HG03439 (cell line): ENCODE data around the gene DHRS2.
A peak's percentile ranks its signal among the peaks of the same experiment; 100 is the strongest.
"Not testable (repeated sequence)": the region's sequence is repeated elsewhere in the genome, so short reads cannot be mapped to it uniquely, and the experiment has no call there.

Experiments
- ATAC-seq: cut with Tn5 transposase; IDR thresholded peaks from one replicate; pipeline ENCODE4 v1.9.1; 2021; ENCODE audit warnings: mild to moderate bottlenecking, moderate library complexity; ENCODE audit not compliant: unreplicated experiment

Gene DHRS2

DNA sequence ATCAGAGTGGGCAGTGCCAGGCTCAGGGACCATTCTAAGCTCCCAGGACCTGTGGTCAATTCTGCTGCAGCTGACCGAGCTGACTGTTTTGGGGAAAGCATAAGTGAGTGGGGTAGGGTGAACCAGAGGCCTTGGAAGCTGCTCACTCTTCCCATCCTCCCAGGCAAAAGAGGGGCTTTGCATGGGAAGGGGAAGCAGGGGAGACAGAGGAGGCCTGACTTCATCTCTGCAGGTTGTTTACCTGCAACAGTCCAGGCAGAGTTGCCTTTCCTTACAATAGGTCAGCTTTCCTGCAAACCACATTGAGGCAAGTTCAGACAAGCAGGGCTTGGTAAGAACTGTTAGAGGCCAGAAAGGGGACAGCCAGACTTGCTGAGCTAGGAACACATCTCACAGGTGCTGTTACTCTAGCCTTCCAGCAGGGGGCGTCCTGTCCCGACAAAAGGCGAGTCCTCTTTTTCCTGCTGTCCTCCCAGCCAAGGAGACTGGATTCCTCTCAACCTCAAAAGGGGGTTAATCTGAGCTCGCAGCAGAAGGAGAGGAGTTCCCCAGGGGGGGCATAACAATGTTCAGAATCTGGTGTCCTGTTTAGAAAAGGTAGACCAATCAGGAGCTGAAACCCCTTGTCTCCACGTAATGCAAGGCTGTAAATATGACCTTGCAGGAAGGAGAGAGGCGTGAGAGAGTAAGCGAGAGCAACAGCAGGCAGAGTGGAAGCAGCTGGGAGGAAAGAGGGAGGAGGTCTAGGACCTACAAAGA, 4.3 kb upstream of the DHRS2 start:
- ATAC-seq, result peak; percentile 84

- ATAC-seq, result no peak
These were observed 3.6 kb upstream of the DHRS2 start for GRCh38 chr14:23632461-23633159.

DNA sequence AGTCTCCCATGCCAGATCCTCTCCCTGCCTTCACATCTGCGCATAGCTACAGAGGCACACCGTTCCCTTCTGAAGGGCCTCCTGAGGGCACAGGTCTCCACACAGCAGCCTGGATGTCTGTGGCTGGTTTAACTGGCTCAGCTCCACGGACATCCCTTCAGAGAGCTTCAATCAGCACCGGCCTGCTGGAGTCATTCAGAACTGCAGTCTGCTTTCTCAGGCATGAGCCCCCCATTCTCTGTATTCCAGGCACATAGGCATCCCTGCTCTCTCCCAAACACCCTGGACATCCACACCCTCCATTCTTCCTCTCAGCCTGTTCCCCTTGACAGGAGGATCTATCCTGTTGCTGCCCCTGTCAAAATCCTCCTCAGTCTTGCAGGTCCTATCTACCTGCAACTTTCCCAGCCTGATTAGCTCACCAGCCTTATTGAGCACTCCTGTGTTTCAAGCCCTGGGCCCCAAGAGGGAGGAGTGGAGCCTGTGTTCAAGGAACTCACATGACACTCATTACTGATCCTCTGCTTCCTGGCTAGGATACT, 2.9 kb upstream of the DHRS2 start:
- ATAC-seq, result no peak

- not testable (repeated sequence) for ATAC-seq
These were observed 1.3 kb upstream of the DHRS2 start for GRCh38 chr14:23634698-23635412.

GRCh38 chr14:23637312-23637654, 1.1 kb downstream of the DHRS2 start:
- ATAC-seq, result not testable (repeated sequence)

GRCh38 chr14:23637655-23638413, 1.7 kb downstream of the DHRS2 start:
- not testable (repeated sequence) for ATAC-seq

DNA sequence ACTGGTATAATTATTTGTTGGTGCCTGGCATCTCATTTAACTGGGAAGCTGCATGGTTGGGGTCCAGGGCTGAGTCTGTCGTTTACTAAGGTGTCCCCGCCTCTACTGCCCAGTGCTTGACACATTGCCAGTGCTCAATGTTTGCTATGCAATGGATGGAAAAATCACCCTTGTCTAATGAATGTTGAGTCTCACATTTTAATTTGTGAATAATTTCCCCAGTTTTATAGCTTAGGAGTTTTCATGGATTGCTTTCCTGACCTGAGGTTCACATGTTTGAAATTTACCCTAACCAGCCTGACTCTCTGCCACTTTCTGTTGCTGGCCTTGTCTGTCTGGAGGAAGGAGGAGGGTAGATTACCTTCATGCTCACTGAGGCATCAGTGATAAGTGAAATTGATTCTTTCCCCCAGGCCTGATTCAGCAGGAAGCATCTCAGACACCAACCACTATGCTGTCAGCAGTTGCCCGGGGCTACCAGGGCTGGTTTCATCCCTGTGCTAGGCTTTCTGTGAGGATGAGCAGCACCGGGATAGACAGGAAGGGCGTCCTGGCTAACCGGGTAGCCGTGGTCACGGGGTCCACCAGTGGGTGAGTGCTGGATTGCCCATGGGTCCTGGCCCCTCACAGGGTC, 2.4 kb downstream of the DHRS2 start:
- no peak for ATAC-seq

GRCh38 chr14:23639048-23639890, 3.1 kb downstream of the DHRS2 start:
- ATAC-seq, result no peak

GRCh38 chr14:23639891-23640523, 3.8 kb downstream of the DHRS2 start:
- ATAC-seq, result no peak

- no peak for ATAC-seq
These were observed 4.5 kb downstream of the DHRS2 start for GRCh38 chr14:23640524-23641141.

- no peak for ATAC-seq
These were observed 5.2 kb downstream of the DHRS2 start for GRCh38 chr14:23641180-23641914.

DNA sequence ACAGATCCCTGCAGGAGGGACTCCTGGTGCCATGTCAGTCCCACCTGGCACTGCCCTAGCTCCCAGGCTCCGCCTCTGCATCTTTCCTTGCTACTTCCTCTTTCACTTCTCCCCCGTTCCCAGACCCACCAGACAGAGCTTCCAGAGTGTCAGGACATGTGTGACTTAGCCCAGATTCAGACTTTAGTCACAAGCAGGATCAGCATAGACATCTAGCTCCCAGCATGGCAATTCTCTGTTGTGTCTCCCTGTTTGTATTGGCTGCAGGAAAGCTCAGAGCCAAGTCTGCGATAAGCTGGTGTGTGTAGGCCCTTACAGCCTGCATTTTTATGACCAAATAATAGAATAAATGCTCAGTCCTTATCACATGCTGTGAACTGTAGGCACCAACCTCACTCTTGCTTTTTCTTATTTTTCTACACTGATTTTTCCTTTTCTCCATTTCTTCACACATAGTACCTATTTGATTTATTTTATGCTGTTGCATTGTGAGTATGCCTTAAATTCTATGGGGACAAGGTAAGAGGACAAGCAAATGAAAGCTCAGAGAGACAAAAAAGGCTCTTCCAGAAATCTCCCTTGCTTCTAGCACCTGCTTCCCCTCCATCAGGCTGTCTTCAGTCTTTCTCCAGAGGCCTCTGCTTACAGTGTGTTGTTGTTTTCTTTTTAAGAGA, 5.9 kb downstream of the DHRS2 start:
- no peak for ATAC-seq

- no peak for ATAC-seq
These were observed 7.5 kb downstream of the DHRS2 start for GRCh38 chr14:23643533-23644194.

DNA sequence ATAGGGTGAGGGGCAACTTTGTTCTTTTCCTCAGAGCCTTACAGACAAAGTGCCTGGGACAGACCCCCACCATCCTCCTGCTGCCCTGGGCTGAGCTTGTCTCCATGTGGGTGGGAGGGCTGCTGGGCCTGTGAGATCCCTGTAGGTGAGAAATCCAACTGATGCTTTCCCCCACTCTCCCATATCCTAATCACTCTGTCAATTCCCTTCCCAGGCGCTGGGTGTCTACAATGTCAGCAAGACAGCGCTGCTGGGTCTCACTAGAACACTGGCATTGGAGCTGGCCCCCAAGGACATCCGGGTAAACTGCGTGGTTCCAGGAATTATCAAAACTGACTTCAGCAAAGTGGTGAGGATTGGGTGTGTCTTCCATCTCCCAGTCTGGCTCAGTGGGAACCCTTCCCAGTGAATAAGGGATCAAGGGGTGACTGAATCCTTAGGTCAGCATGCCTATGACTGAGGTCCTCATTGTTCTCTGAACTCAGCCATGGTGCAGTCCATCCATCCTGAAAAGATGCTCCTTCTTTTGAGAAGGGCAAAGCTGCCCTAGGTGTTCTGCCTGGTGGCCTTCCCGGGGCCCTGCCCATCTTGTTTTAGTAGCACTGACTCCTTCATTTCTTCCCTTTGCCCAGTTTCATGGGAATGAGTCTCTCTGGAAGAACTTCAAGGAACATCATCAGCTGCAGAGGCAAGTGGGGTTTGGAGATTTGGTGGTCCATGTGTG, 8.2 kb downstream of the DHRS2 start:
- no peak for ATAC-seq

DNA sequence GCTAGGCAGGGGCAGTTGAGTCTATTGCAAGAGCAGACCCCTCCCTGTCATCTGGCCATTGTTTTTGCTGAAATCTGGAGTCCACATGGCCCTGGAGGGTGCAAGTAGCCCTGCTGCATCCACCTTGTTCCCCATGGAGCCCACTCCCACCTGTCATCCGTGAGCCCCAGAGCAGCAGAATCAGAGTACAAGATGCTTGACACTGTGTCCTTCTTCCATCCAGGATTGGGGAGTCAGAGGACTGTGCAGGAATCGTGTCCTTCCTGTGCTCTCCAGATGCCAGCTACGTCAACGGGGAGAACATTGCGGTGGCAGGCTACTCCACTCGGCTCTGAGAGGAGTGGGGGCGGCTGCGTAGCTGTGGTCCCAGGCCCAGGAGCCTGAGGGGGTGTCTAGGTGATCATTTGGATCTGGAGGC, 8.8 kb downstream of the DHRS2 start:
- no peak for ATAC-seq

DNA sequence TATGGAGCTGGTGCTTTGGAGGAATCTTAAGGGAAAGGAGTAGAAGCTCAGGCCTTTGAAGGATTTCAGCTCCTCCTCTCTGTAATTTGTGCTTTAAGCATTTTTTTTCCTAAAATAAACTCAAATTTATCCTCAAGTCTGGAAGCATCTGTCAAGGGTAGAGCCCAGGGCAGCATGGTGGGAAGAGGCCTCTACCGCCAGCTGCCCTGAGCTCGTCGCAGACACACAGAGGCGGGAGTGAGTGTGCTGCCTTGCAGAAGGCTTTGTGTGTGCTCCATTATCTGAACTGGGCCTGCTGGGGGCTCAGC, 9.3 kb downstream of the DHRS2 start:
- ATAC-seq, result no peak
